Epithelial cell of esophagus (primary cell): Measurements from ENCODE around the gene ACO1.
A peak's percentile ranks its signal among the peaks of the same experiment; 100 is the strongest.

ENCODE experiments used
- DNase-seq: peaks from one replicate; pipeline ENCODE4 v3.0.0; 2010; ENCODE audit warnings: low read depth
- H3K4me3 ChIP-seq: 2 replicates; pipeline ENCODE4 v1.5.1; 2011; ENCODE audit warnings: mild to moderate bottlenecking, low read length, control low read depth
- CTCF ChIP-seq: IDR thresholded peaks from 2 replicates; pipeline ENCODE4 v1.5.1; 2011; ENCODE audit warnings: low read depth, mild to moderate bottlenecking, low read length, control low read depth, inconsistent platforms; ENCODE audit not compliant: insufficient read depth; ENCODE audit errors: missing control alignments

ACO1 gene

GRCh38 chr9:32380944-32381343 is 3.5 kb upstream of the ACO1 start:
- no peak overlapping the region for H3K4me3 ChIP-seq
- TF ChIP-seq CTCF = no peak
- no peak for DNase-seq

- no peak overlapping the region for H3K4me3 ChIP-seq
- TF ChIP-seq CTCF = no peak
- DNase-seq = no peak
Observed at GRCh38 chr9:32382565-32383320, 1.7 kb upstream of the ACO1 start.

GRCh38 chr9:32384002-32384363 is 460 bp upstream of the ACO1 start:
- peak overlapping the region; percentile 76 for H3K4me3 ChIP-seq
- no peak for DNase-seq
- no peak for TF ChIP-seq CTCF

- H3K4me3 ChIP-seq = peak overlapping the region; percentile 76
- TF ChIP-seq CTCF = no peak
- DNase-seq = peak; percentile 14
Observed at GRCh38 chr9:32385152-32385884, 875 bp downstream of the ACO1 start.

- no peak overlapping the region for H3K4me3 ChIP-seq
- TF ChIP-seq CTCF = no peak
- no peak for DNase-seq
Observed at GRCh38 chr9:32385885-32386283, 1.4 kb downstream of the ACO1 start.

GRCh38 chr9:32387256-32387655 is 2.8 kb downstream of the ACO1 start:
- TF ChIP-seq CTCF = no peak

More at GRCh38 chr9:32387256-32387655, 2.8 kb downstream of the ACO1 start:
- no peak overlapping the region for H3K4me3 ChIP-seq
- no peak for DNase-seq
